HG02623 (cell line): ENCODE data around the gene SRL.
"Not testable (repeated sequence)": the region's sequence is repeated elsewhere in the genome, so short reads cannot be mapped to it uniquely, and the experiment has no call there.

ENCODE experiments used
- ATAC-seq: cut with Tn5 transposase; IDR thresholded peaks from one replicate; pipeline ENCODE4 v1.9.1; 2021; ENCODE audit warnings: moderate library complexity; ENCODE audit not compliant: unreplicated experiment

Gene SRL

DNA sequence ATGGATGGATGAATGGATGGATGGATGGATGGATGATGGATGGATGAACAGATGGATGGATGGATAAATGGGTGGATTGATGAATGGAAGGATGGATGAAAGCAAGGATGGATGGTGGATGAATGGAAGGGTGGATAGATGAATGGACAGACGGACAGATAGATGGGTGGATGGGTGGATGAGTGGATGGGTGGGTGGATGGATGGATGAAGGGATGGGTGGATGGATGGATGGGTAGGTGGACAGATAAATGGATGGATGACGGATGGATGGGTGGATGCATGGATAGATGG is 14.9 kb downstream of the SRL start:
- ATAC-seq: no peak

DNA sequence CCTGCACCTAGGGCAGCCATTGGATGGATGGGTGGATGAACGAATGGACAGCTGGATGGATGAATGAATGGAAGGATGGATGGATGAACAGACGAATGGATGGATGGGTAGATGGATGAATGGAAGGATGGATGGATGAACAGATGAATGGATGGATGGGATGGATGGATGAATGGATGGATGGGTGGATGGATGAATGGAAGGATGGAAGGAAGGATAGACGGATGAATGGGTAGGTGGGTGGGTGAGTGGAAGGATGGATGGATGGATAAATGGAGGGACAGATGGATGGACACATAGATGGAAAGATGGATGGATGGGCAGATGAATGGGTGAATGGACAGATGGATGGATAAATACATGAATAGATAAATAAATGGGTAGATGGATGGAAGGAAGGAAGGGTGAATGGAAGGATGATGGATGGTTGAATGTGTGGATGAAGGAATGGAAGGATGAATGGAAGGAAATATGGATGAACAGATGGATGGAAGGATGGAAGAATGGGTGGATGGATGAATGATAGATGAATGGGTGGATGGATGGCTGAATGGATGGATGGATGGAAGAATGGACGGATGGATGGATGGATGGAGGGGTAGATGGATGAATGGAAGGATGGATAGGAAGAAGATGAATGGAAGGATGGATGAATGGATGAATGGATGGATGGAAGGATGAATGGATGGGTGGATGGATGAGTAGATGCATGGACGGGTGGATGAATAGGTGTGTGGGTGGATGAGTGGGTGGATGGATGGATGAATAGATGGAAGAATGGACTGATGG is 15.4 kb downstream of the SRL start:
- no peak for ATAC-seq

DNA sequence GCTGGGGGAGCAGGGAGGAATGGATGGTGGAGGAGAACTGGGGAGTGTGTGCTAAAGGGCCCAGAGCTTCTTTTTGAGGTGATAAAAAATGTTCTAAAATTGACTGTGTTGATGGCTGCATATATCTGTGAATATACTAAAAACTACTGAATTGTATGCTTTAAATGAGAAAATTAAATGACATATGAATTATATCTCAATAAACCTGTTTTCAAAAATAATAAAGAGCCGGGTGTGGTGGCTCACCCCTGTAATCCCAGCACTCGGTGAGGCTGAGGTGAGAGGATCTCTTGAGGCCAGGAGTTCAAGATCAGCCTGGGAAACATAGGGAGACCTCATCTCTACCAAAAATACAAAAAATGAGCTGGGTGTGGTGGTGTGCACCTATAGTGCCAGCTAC is 16.8 kb downstream of the SRL start:
- ATAC-seq: no peak

DNA sequence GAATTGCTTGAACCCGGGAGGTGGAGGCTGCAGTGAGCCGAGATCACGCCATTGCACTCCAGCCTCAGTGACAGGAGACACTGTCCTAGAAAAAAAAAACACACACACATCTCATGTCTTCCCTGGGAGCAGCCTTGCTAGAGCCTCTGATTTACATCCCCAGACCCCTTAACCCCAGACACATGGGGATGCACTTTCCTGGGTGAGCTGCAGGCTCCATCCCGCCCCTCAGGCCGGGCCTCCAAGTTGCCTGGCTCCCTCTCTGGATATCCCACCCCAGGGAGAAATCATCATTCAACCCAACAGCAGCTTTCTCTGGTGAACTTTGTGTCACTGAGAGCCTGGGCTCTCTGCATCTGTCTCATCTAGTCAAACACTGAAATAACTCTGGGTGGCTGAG is 21.5 kb downstream of the SRL start:
- no peak for ATAC-seq

- ATAC-seq: no peak
Observed at GRCh38 chr16:4218202-4218601, 23.7 kb downstream of the SRL start.

- no peak for ATAC-seq
Observed at GRCh38 chr16:4217204-4218131, 24.4 kb downstream of the SRL start.

DNA sequence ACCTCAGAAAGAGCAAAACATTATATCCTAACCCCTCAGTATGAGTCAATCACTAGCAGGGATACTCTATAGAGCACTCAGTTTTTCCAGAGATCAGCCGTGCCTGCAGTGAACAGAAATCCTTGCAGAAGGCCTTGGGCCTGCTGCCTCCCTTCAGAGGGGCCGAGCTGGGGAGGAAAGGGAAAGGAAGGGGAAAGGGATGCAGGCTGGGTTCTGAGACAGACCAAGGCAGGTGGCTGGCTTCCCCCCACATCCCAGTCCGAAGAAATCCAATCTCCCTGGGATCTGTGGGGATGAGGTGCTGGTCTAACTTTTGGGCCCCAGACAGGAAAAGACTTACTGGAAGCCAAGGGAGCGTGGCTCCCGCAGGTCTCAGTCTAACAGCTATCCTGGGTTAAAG is 25.3 kb downstream of the SRL start:
- ATAC-seq: no peak

GRCh38 chr16:4215106-4215505 is 26.8 kb downstream of the SRL start:
- no peak for ATAC-seq

DNA sequence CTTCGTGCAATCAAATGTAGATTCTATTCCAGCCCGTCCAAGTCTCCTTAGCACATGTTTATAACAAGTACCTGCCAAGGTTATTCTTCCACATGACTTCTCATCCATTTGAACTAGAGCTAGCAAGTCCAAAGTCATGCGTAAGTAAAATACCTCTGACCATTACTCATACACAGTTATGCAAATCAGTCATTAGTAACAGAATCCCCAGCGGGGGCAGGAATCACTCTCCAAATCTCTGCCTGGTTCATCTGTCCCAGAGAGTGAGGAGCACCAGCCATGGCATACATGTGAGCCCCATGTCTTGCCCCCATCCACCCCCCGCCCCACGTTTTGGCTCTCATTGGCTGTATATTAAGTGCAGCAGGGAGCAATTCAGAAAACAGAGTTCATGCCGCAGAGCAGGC is 27.7 kb downstream of the SRL start:
- no peak for ATAC-seq

DNA sequence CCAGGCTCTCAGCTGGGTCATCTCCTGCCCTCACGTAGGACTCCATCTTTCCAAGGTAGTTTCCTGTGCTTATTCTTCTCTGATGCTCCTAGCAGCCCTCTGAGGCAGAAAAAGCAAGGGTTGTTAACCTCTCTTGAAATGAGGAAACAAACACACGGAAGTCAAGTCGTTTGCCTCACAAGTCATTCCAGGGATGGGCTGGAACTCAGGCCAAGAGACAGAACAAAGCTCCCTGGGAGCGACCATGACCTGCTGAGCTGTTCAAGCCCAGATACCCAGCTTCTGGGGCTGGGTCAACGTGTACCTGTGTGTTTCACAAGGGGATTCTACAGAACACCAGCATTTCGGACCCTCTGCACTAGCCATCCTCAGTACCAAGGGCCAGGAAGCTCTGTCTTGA is 28.1 kb downstream of the SRL start:
- ATAC-seq: no peak

- no peak for ATAC-seq
Observed at GRCh38 chr16:4212934-4213296, 29.0 kb downstream of the SRL start.

- ATAC-seq: no peak
Observed at GRCh38 chr16:4212211-4212933, 29.5 kb downstream of the SRL start.

DNA sequence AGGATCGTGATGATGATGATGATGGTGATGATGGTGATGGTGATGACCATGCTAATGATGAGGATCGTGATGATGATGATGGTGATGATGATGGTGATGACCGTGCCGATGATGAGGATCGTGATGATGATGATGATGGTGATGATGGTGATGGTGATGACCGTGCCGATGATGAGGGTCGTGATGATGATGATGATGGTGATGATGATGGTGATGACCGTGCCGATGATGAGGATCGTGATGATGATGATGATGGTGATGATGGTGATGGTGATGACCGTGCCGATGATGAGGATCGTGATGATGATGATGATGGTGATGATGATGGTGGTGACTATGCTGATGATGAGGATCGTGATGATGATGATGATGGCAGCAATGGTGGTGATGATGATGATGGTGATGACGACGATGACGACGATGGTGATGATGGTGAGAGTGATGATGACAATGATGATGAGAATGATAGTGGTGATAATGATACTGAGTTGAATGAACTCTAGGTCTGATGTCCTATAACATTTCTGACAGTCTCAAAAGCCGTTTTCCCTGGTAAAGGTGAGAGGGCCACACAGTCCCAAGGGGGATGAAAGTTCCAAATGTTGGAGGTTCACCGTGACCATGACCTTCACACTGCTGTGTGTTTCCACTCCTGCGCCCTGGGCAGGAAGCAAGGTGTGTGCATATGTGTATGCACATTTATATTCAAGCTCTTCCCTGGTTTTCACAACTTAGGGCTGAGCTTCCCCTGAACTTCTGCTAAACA is 30.3 kb downstream of the SRL start:
- ATAC-seq: not testable (repeated sequence)

- ATAC-seq: no peak
Observed at GRCh38 chr16:4209666-4210065, 32.2 kb downstream of the SRL start.

- ATAC-seq: no peak
Observed at GRCh38 chr16:4208341-4208751, 33.5 kb downstream of the SRL start.

- no peak for ATAC-seq
Observed at GRCh38 chr16:4207683-4208340, 34.1 kb downstream of the SRL start.

DNA sequence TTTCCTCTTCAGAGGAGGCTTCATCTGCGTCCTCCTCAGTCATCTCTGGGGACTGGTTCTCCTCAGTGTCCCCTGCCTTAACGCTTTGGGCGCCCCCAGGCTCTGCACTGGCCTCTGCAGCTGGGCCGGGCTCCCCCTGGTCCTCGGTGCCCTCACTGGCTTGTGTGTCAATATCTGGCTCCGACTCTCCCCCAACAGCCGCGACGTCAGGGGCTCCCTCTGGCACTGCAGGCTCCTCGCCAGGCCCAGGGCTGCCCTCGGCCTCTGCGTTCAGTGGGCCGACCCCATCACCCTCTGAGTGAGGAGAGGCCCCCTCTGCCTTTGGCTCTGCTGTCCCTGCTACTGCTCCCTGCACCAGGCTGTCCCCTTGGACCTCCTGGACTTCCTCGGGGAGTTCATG is 34.7 kb downstream of the SRL start:
- ATAC-seq: no peak

- ATAC-seq: no peak
Observed at GRCh38 chr16:4206680-4207079, 35.2 kb downstream of the SRL start.

GRCh38 chr16:4205971-4206370 is 35.9 kb downstream of the SRL start:
- no peak for ATAC-seq

DNA sequence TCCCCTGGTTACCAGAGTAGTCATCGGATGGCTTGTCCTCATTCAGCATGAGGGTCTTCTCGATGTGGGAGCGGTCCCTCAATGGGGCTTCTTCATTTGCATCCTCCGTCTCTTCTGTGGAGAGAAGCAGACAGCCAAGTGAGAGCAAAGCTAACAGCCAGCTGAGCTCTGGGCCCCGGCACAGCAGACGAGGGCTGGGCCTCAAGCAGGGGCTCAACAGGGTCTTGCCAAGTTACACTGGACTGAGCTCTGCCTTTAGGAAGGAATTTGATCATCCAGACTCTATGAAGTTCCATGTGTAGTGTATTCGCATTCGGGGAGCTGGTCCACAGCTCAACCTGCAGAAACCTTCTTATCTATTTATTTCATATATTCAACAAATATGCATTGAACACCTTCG is 37.4 kb downstream of the SRL start:
- no peak for ATAC-seq

DNA sequence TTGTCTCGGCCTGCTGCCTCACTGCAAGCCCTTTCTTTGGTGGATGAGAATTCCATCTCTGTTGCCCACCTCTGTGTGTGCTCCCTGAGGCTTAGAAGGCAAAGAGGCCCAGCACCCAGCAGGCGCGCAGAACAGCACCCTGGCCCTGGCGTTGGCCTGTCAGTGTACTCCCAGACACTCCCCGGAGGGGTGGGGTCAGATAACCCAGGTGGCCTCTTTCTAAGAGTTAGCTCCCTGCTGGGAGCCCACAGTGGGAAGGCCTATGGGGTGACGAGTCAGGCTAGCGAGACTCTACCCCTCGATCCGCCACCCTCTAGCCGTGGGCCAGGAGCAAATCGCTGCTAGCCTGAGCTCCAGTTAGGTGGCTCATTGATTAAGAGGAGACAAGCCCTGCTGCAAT is 38.1 kb downstream of the SRL start:
- no peak for ATAC-seq
